ENCODE data around the gene LIF. TPM values are rescaled to one million over a fixed set of nuclear protein-coding genes. Genes with fewer than 3 reads are reported as not detected.

Gene LIF
- total RNA-seq (not detected), polyA plus RNA-seq (not detected), total RNA-seq (0.26 to 202 (median 3.7) reads per million in 6 experiments)

DNA sequence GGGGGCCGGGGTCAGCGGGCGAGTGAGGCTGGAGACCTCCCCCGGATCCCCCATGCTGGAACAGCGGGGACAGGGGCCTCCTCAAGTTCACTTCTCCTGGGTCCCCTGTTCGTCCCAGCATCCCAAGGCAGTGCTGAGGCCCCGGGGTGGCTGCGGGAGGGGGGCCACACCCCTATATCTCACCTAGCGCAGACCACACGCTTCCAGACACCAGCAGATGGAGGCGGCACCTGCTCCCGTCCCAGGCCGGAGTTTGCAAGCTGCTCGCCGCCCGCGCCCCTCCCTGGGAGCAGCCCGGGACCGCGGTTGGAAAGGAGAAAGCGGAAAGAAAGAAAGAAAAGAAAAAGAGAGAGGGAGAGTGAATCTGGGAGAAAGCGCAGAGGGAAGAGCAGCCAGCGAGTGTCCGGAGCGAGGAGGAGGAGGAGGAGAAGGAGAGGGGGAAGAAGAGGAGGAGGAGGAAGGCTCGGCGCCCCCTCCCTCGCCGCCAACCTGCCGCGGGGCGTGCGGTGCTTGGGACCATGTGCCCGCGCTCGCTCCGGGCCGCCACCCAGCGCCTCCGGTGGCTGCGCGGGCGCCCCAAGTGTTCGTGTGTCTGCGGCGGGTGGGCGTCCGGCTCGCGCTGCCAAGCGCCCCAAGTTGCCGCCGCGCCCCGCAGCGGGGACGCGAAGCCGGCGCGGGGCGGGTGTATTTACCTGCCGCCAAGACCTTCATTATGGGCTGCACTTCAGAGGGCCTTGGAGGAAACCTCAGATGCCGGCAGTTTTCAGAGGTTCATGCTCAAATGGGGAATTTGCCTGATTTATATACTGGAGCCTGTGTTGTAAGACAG, at the start of gene LIF:
TSS of gene LIF (minus strand) at position 775 of the 829 bp plus-strand sequence. CDS start at position 711, 64 bp downstream.
- DNase-seq (peak in 8 of 10 donors; percentile 31 to 57 (median 48)), ATAC-seq (peak; percentile 92 to 97)
- H3K36me3 Mint-ChIP-seq: no peaks in the 10 kb centered on the region
- H3K27ac Mint-ChIP-seq: peak within 1 kb of the TSS in 2 of 10 donors; percentile 69 to 73
- POLR2A ChIA-PET: interaction anchor here (0.6 kb wide), 2 partner anchors 9 to 677 kb away, joined by 3 to 6 read pairs; no protein-coding TSS in a partner anchor
- no peaks in the 10 kb centered on the region for H3K9me3 Mint-ChIP-seq
- peak within 1 kb of the TSS; percentile 81 to 90 (median 83) for H3K4me3 Mint-ChIP-seq
- H3K4me1 Mint-ChIP-seq: peaks cover 23 to 38% (median 29%) of the 10 kb centered on the region in 4 donors
- H3K27me3 Mint-ChIP-seq: peaks cover 2 to 34% (median 13%) of the 10 kb centered on the region in 5 donors

DNA sequence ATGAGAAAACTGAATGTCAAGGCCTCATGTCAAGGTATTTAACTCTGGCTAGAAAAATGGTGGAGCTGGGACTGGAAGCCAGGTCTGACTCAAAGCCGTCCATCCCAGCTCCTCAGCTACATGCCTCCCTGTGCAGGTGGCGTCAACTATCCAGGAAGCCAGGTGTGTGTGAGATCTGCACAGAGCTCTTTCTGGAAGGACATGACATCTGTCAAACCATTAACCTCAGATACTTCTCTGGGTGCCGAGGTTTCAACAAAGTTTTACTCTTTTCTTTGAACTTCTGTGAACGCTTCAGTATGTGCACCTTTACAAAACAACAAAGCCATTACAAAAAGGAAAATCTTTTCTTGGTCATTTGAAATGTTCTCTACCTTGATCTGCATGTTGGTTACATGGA, 49.8 kb upstream of the LIF start:
- Mint-ChIP-seq H3K4me1 (peaks cover 42 to 91% (median 68%) of the 10 kb centered on the region in 4 donors), H3K4me3 (peak overlapping the region; percentile 44 to 82 (median 73)), H3K27me3 (no peaks in the 10 kb centered on the region), H3K27ac (peak overlapping the region; percentile 92 to 100 (median 97)), H3K36me3 (peaks cover 0 to 70% (median 33%) of the 10 kb centered on the region in 3 donors), H3K9me3 (no peaks in the 10 kb centered on the region)
- DNase-seq: peak in 5 of 10 donors; percentile 15 to 70 (median 44)
- POLR2A ChIA-PET: interaction anchor here (0.6 to 14.6 kb wide), 10 partner anchors 3 to 129 kb away, joined by 3 to 416 read pairs (median 6); partner anchors contain the start of genes CASTOR1, CCDC157, MTFP1 and SF3A1
- ATAC-seq: peak; percentile 78 to 85

DNA sequence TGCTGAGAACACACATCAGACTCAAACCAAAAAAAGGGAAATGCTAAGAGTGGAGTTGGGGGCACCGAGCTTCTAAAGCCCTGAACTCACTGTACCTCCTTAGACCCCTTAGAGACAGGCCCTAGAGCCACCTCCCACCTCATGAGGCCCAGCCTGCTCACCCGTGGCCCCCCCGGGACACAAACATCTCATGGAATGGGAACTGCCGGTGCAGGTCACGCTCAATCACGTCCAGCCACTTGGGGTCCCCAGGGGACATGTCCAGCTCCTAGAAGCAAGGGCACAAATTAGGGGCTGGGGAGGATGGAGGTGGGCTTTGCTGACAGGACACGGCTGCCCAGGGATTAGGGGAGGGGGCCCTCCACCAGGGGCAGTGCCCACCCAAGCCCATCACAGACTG, 49.0 kb upstream of the LIF start:
- H3K4me3 Mint-ChIP-seq: peak overlapping the region in 7 of 10 donors; percentile 33 to 82 (median 72)
- POLR2A ChIA-PET: interaction anchor here (0.5 to 13.0 kb wide), 11 partner anchors 8 to 926 kb away, joined by 3 to 416 read pairs (median 3); partner anchors contain the start of genes CCDC157, MTFP1, SF3A1 and TBC1D10A

DNA sequence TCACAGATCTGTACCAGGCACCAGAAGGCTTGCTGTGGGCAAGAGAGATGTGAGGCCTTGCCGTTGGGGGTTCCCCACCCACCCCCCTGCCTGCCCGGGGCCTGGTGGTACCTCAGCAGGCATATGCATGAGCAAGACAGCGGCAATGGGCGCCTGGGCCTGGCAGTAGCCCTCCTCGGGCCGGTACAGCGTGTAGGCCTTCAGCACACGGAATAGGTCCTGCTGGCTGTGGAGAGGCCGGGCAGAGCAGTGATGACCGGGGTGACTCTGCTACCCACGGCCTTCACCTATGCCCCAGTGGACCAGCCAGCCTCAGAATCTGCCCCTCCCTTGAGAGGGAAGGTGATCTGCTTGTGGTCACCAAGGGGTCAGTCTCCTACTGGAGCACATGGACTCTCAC, 48.3 kb upstream of the LIF start:
- no peak for DNase-seq

More for the DNA sequence above, 49.0 kb upstream of the LIF start:
- DNase-seq: no peak
- no peaks in the 10 kb centered on the region for H3K27me3 Mint-ChIP-seq
- peaks cover 41 to 90% (median 67%) of the 10 kb centered on the region in 4 donors for H3K4me1 Mint-ChIP-seq
- H3K9me3 Mint-ChIP-seq: no peaks in the 10 kb centered on the region
- H3K27ac Mint-ChIP-seq: peak overlapping the region; percentile 92 to 100 (median 97)
- ATAC-seq: no peak
- H3K36me3 Mint-ChIP-seq: peaks cover 0 to 64% (median 27%) of the 10 kb centered on the region in 3 donors

DNA sequence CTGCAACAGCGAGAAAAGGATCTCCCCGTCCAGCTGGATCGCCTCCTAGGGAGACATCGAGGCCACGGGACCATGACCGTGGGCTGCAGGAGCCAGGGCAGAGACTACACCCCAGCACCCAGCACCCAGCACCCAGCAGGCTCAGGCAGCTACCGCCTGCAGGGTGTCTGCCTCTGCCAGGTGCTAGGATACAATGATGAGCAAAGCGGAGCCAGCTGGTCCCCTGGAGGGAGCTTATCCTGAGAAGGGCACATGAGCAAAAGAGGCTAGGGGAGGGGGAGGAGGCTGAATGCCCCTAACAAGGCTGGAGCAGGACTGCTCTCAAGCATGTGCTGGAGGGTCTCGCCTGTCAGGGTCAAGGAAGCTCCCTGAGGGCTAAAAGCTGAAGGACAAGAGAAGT, 47.5 kb upstream of the LIF start:
- ATAC-seq (no peak), DNase-seq (no peak)
- Mint-ChIP-seq H3K27me3 (no peaks in the 10 kb centered on the region), H3K4me1 (peaks cover 44 to 81% (median 72%) of the 10 kb centered on the region in 4 donors), H3K27ac (peak overlapping the region; percentile 51 to 100 (median 89)), H3K4me3 (peak overlapping the region in 2 of 10 donors; percentile 10 to 13), H3K36me3 (peaks cover 0 to 49% (median 24%) of the 10 kb centered on the region in 3 donors), H3K9me3 (no peaks in the 10 kb centered on the region)
- POLR2A ChIA-PET: interaction anchor here (0.7 to 13.0 kb wide), 3 partner anchors 10 to 95 kb away, joined by 4 to 416 read pairs (median 348); partner anchors contain the start of gene TBC1D10A

More for the DNA sequence above, 48.3 kb upstream of the LIF start:
- H3K27me3 Mint-ChIP-seq: no peaks in the 10 kb centered on the region
- no peak for ATAC-seq
- POLR2A ChIA-PET: interaction anchor here (0.7 to 13.0 kb wide), 6 partner anchors 9 to 140 kb away, joined by 3 to 416 read pairs (median 7); partner anchors contain the start of genes CCDC157, SF3A1 and TBC1D10A
- H3K9me3 Mint-ChIP-seq: no peaks in the 10 kb centered on the region
- peak overlapping the region; percentile 25 to 100 (median 94) for H3K27ac Mint-ChIP-seq
- H3K36me3 Mint-ChIP-seq: peaks cover 0 to 57% (median 24%) of the 10 kb centered on the region in 3 donors
- peaks cover 45 to 89% (median 72%) of the 10 kb centered on the region in 4 donors for H3K4me1 Mint-ChIP-seq
- H3K4me3 Mint-ChIP-seq: peak overlapping the region in 1 of 10 donors; percentile 36

DNA sequence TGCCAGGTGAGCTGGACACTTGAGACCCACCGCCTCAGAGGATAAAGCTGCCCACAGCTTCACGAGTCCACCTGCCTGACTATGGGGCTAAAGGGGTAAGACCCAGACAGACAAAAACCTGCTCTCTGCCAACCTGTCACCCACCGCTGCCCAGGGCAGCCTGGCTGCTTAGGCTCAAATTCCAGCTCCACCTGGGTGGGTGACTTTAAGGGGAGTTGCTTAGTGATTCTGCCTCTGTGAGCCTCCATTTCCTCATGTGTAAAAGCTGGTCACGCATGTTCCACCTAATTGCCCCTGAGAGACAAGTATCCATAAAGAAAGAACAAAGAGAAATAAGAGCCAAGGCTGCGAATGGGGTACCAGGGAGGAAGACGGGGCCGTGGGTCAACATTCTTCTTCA, 46.5 kb upstream of the LIF start:
- Mint-ChIP-seq H3K9me3 (no peaks in the 10 kb centered on the region), H3K27me3 (no peaks in the 10 kb centered on the region), H3K36me3 (peaks cover 0 to 39% (median 19%) of the 10 kb centered on the region in 3 donors), H3K4me1 (peaks cover 37 to 76% (median 68%) of the 10 kb centered on the region in 4 donors), H3K4me3 (no peak overlapping the region), H3K27ac (peak overlapping the region in 6 of 10 donors; percentile 2 to 100 (median 80))
- DNase-seq (no peak), ATAC-seq (no peak)
- POLR2A ChIA-PET: interaction anchor here (0.7 to 13.0 kb wide), 4 partner anchors 11 to 1384 kb away, joined by 3 to 416 read pairs (median 212); partner anchors contain the start of gene TBC1D10A

DNA sequence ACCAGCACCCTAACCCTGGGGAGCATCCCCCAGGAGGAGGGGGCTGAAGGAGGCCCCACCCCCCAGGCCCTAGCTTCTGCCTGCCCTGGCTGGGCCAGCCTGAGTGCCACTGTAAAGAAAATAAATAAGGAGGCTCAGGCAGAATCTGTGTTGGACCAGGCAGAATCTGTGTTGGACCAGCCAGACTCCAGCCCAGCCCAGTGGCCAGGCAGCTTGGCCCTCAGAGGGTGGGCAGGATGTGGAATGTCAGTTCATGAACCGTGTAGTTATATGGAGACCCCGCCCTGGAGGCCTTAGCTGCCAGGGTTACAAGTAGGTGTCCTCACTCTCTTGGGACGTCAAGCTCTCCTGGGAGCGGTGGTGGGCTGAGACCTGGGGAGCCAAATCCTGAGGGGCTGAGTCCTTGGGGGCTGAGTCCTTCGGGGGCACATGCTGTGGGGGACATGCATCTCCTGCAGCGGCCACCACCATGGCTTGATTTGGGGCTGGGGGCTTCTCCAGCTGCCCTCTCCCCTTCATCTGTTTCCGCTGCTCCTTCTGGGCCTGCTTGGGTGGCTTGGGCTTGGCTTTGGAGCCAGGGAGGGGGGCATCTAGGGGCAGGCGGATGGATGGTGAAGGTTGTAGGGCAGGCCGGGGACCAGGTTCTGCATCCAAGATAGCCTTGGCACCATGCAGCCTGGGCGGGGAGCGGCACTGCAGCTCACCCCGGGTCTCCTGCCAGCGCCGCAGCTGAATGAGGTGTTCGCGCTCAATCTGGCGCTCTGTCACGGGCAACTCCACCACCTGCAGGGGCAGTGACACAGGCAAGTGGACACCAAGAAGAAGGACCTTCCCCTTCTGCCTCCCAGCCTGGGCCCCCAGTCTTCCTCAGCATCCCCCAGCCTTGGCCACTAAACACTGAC, 45.8 kb upstream of the LIF start:
- POLR2A ChIA-PET: interaction anchor here (0.7 to 13.0 kb wide), 7 partner anchors 11 to 1384 kb away, joined by 3 to 416 read pairs (median 76); partner anchors contain the start of genes CCDC157, MTFP1, RNF215 and SF3A1
- Mint-ChIP-seq H3K4me3 (no peak overlapping the region), H3K4me1 (peaks cover 30 to 73% (median 67%) of the 10 kb centered on the region in 4 donors), H3K36me3 (peaks cover 0 to 33% (median 19%) of the 10 kb centered on the region in 3 donors), H3K27me3 (no peaks in the 10 kb centered on the region), H3K9me3 (no peaks in the 10 kb centered on the region), H3K27ac (peak overlapping the region in 7 of 10 donors; percentile 29 to 96 (median 89))
- DNase-seq (no peak), ATAC-seq (no peak)

DNA sequence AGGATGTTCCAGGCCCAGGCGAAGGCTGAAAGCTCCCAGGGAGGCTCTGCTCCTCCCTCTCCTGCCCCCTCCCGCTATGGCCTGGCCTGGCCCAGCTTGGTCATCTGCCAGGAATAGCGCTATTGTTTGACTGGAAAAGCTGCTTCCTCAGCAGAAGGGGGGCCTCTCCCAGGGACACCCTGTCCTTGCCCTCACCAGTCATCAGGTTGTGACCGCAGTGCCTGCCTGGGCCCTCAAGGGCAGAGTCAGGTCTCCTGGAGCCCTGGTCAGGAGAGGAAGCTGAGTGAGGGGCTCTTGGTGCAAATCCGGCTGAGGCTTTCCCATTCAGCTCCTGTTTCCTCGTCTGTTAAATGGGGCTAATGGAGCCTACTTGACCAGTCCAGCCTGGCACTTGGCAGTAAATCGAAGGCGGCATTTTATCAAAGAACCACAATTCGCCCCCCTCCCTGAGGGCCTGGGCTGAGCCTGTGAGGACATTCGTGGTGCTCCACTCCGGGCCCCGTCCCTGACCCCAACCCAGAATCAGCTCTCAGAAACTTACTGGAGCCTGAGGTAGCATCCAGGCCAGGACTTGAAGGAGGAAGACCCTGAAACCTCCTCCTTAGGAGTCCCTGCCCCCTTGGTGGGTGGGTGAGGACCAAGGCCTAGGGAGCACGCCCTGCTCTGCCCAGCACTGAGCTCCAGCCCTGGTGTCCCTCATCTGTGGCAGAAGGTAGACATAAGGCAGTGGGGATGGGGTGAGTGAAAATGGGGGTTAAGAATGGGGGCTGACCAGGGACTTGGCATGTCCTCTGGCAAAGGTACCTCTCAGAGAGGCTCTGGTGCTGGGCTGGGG, 44.7 kb upstream of the LIF start:
- Mint-ChIP-seq H3K9me3 (no peaks in the 10 kb centered on the region), H3K4me1 (peaks cover 21 to 70% (median 63%) of the 10 kb centered on the region in 4 donors), H3K4me3 (peak overlapping the region in 6 of 10 donors; percentile 18 to 95 (median 79)), H3K27ac (peak overlapping the region; percentile 60 to 97 (median 94)), H3K36me3 (peaks cover 0 to 29% (median 17%) of the 10 kb centered on the region in 3 donors), H3K27me3 (no peaks in the 10 kb centered on the region)
- DNase-seq (no peak), ATAC-seq (no peak)
- POLR2A ChIA-PET: interaction anchor here (1.0 to 13.0 kb wide), 11 partner anchors 12 to 133 kb away, joined by 3 to 416 read pairs (median 51); partner anchors contain the start of genes CCDC157, MTFP1, OSM and RNF215

DNA sequence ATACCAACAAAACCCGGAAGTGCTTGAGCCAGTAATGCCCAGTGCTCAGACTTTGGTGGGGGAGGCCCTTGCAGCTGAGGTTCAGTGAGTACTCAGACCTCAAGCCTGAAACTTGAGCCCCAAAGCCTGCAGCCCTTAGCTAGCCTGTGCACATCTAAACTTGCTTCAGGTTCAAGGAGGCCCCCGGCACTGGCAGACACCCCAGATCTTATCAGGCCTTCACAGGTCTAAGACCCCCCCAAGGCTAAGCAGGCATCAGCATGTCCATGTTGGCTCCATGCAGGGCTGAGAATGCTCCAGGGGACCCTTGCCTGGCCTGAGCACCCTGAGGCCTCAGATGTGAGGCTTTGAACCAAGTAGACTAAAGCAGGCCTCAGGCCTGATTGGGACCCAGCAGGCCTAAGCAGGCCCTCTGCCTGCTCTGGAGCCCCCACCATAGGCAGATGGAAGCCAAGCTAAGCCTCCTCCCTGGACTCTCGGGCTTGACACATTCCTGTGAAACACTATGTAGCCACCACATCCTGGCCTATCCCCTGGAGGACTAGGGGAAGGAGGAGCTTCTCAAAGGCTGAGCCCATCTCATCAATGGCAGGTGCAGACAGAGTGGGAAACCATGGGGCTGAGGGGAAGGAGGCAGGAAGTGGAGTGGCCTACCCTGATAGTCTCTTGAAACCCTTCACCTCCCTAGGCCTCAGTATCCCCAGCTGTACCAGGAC, 43.9 kb upstream of the LIF start:
- H3K27me3 Mint-ChIP-seq: no peaks in the 10 kb centered on the region
- POLR2A ChIA-PET: interaction anchor here (1.1 to 13.0 kb wide), 13 partner anchors 13 to 134 kb away, joined by 3 to 416 read pairs (median 47); partner anchors contain the start of genes CCDC157, MTFP1, OSM and RNF215
- peak overlapping the region; percentile 89 to 97 (median 95) for H3K27ac Mint-ChIP-seq
- peak overlapping the region; percentile 87 to 95 (median 92) for H3K4me3 Mint-ChIP-seq
- ATAC-seq (no peak), DNase-seq (peak in 1 of 10 donors; percentile 37)
- no peaks in the 10 kb centered on the region for H3K9me3 Mint-ChIP-seq
- H3K4me1 Mint-ChIP-seq: peaks cover 13 to 62% (median 55%) of the 10 kb centered on the region in 4 donors
- peaks cover 0 to 29% (median 17%) of the 10 kb centered on the region in 3 donors for H3K36me3 Mint-ChIP-seq

DNA sequence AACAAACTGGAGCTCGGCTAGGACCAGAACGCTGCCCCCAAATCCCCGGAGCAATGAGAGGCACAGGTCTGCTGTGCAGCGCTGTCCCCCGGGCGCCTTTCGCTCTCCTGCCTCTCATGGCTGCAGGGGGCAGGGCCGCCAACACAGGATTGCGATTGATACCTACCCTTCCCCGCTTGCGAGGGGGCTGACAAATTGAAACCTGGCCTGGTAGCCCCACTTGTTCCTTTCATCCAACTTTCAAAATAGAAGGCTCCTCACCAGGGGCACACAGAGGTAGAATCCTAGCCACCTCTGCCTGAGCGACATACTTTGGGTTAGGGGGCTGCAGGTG, 43.4 kb upstream of the LIF start:
- Mint-ChIP-seq H3K4me3 (peak overlapping the region; percentile 87 to 95 (median 92)), H3K36me3 (peaks cover 0 to 32% (median 17%) of the 10 kb centered on the region in 3 donors), H3K4me1 (peaks cover 13 to 57% (median 52%) of the 10 kb centered on the region in 4 donors), H3K27me3 (no peaks in the 10 kb centered on the region), H3K27ac (peak overlapping the region; percentile 89 to 97 (median 95)), H3K9me3 (no peaks in the 10 kb centered on the region)
- DNase-seq (peak in 2 of 10 donors; percentile 42 to 73), ATAC-seq (peak; percentile 48 to 54)
- POLR2A ChIA-PET: interaction anchor here (1.3 to 13.0 kb wide), 13 partner anchors 14 to 135 kb away, joined by 3 to 416 read pairs (median 47); partner anchors contain the start of genes CCDC157, MTFP1, OSM and RNF215
